ENCODE results near the gene FAM136A. TPM values are rescaled to one million over a fixed set of nuclear protein-coding genes. Genes with fewer than 3 reads are reported as not detected.

Gene FAM136A
- total RNA-seq, 1 donor from 2014 or later = 32.8 TPM

DNA sequence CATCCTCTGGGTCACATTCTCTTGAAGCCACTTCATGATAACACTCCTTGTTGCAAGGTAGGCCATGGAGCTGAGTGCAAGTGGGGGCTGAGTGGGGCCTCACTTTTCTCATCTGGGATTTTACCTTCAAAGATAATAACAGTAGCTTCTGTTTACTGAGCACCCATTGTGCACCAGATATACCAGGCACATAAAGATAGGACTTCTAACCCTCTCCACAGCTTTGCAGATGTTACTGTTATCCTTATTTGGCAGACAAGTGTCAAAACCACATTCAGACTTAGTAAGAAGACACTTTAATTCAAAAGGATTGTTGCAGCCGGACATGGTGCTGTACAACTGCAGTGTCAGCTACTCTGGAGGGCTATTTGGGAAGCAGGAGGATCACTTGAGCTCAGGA is 12.8 kb upstream of the FAM136A start:
- TF ChIP-seq EZH2 (IDR thresholded peaks at IDR 0.05; ENCODE audit: insufficient read depth, low read length) = no peak
- TF ChIP-seq, protein P1, sequence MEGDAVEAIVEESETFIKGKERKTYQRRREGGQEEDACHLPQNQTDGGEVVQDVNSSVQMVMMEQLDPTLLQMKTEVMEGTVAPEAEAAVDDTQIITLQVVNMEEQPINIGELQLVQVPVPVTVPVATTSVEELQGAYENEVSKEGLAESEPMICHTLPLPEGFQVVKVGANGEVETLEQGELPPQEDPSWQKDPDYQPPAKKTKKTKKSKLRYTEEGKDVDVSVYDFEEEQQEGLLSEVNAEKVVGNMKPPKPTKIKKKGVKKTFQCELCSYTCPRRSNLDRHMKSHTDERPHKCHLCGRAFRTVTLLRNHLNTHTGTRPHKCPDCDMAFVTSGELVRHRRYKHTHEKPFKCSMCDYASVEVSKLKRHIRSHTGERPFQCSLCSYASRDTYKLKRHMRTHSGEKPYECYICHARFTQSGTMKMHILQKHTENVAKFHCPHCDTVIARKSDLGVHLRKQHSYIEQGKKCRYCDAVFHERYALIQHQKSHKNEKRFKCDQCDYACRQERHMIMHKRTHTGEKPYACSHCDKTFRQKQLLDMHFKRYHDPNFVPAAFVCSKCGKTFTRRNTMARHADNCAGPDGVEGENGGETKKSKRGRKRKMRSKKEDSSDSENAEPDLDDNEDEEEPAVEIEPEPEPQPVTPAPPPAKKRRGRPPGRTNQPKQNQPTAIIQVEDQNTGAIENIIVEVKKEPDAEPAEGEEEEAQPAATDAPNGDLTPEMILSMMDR (IDR thresholded peaks at IDR 0.05; ENCODE audit: insufficient read depth, low read depth, low read length) = no peak

GRCh38 chr2:70312560-70312959 is 10.7 kb upstream of the FAM136A start:
- H3K36me3 Mint-ChIP-seq (ENCODE audit: low read depth, unreplicated experiment) = no peaks in the 10 kb centered on the region
- no peak for DNase-seq (ENCODE audit: low read depth)
- H3K4me3 ChIP-seq (ENCODE audit: insufficient read depth, low read depth, low read length) = no peak overlapping the region
- H3K9me3 Mint-ChIP-seq (ENCODE audit: unreplicated experiment) = peaks cover 2% of the 10 kb centered on the region
- H3K27ac ChIP-seq (ENCODE audit: low read depth, low read length) = no peak overlapping the region
- peaks cover 13% of the 10 kb centered on the region for H3K27me3 Mint-ChIP-seq (ENCODE audit: low read depth, unreplicated experiment)
- H3K9ac ChIP-seq (ENCODE audit: low read length) = no peak overlapping the region
- H3K4me3 Mint-ChIP-seq (ENCODE audit: unreplicated experiment) = no peak overlapping the region
- no peaks in the 10 kb centered on the region for H3K4me1 Mint-ChIP-seq (ENCODE audit: low read depth, unreplicated experiment)
- H3K79me2 ChIP-seq (ENCODE audit: insufficient read depth, low read length) = no peaks in the 10 kb centered on the region
- no peak overlapping the region for H2AFZ ChIP-seq (ENCODE audit: low read depth, low read length)
- no peaks in the 10 kb centered on the region for H3K4me1 ChIP-seq (ENCODE audit: insufficient read depth, low read length)
- no peaks in the 10 kb centered on the region for H3K9me3 ChIP-seq (ENCODE audit: insufficient read depth, low read depth, low read length)
- no peaks in the 10 kb centered on the region for H4K20me1 ChIP-seq (ENCODE audit: insufficient read depth, low read length)
- TF ChIP-seq, protein P1 (IDR thresholded peaks at IDR 0.05; ENCODE audit: insufficient read depth, low read depth, low read length) = no peak
- no peak for TF ChIP-seq EZH2 (IDR thresholded peaks at IDR 0.05; ENCODE audit: insufficient read depth, low read length)
- no peak for FAIRE-seq
- no peaks in the 10 kb centered on the region for H3K36me3 ChIP-seq (ENCODE audit: insufficient read depth, low read length)
- H3K27me3 ChIP-seq (ENCODE audit: insufficient read depth, low read length) = no peaks in the 10 kb centered on the region
- H3K4me2 ChIP-seq (ENCODE audit: low read length) = no peak overlapping the region
- no peak overlapping the region for H3K27ac Mint-ChIP-seq (ENCODE audit: unreplicated experiment)

More for the DNA sequence above, 12.8 kb upstream of the FAM136A start:
- Histone ChIP-seq H4K20me1 (ENCODE audit: insufficient read depth, low read length) (no peaks in the 10 kb centered on the region), H3K27ac (ENCODE audit: low read depth, low read length) (no peak overlapping the region), H2AFZ (ENCODE audit: low read depth, low read length) (no peak overlapping the region), H3K79me2 (ENCODE audit: insufficient read depth, low read length) (no peaks in the 10 kb centered on the region), H3K9ac (ENCODE audit: low read length) (no peak overlapping the region), H3K4me2 (ENCODE audit: low read length) (no peak overlapping the region), H3K9me3 (ENCODE audit: insufficient read depth, low read depth, low read length) (no peaks in the 10 kb centered on the region), H3K4me3 (ENCODE audit: insufficient read depth, low read depth, low read length) (no peak overlapping the region), H3K36me3 (ENCODE audit: insufficient read depth, low read length) (no peaks in the 10 kb centered on the region), H3K27me3 (ENCODE audit: insufficient read depth, low read length) (no peaks in the 10 kb centered on the region), H3K4me1 (ENCODE audit: insufficient read depth, low read length) (no peaks in the 10 kb centered on the region)
- H3K4me3 Mint-ChIP-seq (ENCODE audit: unreplicated experiment) = no peak overlapping the region
- no peaks in the 10 kb centered on the region for H3K4me1 Mint-ChIP-seq (ENCODE audit: low read depth, unreplicated experiment)
- peaks cover 6% of the 10 kb centered on the region for H3K9me3 Mint-ChIP-seq (ENCODE audit: unreplicated experiment)
- FAIRE-seq = no peak
- no peaks in the 10 kb centered on the region for H3K36me3 Mint-ChIP-seq (ENCODE audit: low read depth, unreplicated experiment)
- no peak overlapping the region for H3K27ac Mint-ChIP-seq (ENCODE audit: unreplicated experiment)
- DNase-seq (ENCODE audit: low read depth) = no peak
- peaks cover 28% of the 10 kb centered on the region for H3K27me3 Mint-ChIP-seq (ENCODE audit: low read depth, unreplicated experiment)

DNA sequence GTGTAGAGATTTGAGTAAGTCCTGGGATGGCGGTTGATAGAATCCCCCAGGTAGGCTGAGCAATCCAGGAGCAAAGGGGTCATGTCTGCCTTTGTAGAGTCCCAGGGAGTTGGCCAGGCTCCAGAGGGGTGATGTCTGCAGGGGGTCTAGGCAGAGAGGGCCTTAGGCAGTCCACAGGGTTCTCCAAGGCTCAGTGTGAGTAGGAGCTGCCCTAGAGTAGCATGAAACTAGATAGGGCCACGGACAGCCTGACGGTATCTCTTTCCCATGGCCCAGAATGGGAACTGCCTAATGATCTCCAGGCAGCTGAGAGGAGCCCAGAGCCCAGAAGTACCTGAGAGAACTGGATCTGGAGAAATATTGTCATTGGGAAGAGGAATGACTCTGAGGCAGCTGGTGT is 9.0 kb upstream of the FAM136A start:
- Mint-ChIP-seq H3K27ac (ENCODE audit: unreplicated experiment) (no peak overlapping the region), H3K9me3 (ENCODE audit: unreplicated experiment) (peaks cover 2% of the 10 kb centered on the region)

More for the DNA sequence above, 9.0 kb upstream of the FAM136A start:
- no peaks in the 10 kb centered on the region for H3K9me3 ChIP-seq (ENCODE audit: insufficient read depth, low read depth, low read length)
- H3K36me3 Mint-ChIP-seq (ENCODE audit: low read depth, unreplicated experiment) = no peaks in the 10 kb centered on the region
- no peak overlapping the region for H3K4me3 ChIP-seq (ENCODE audit: insufficient read depth, low read depth, low read length)
- H2AFZ ChIP-seq (ENCODE audit: low read depth, low read length) = no peak overlapping the region
- no peaks in the 10 kb centered on the region for H3K79me2 ChIP-seq (ENCODE audit: insufficient read depth, low read length)
- H3K27ac ChIP-seq (ENCODE audit: low read depth, low read length) = no peak overlapping the region
- no peaks in the 10 kb centered on the region for H4K20me1 ChIP-seq (ENCODE audit: insufficient read depth, low read length)
- no peaks in the 10 kb centered on the region for H3K4me1 Mint-ChIP-seq (ENCODE audit: low read depth, unreplicated experiment)
- TF ChIP-seq, protein P1 (IDR thresholded peaks at IDR 0.05; ENCODE audit: insufficient read depth, low read depth, low read length) = no peak
- TF ChIP-seq EZH2 (IDR thresholded peaks at IDR 0.05; ENCODE audit: insufficient read depth, low read length) = no peak
- FAIRE-seq (no peak), DNase-seq (ENCODE audit: low read depth) (no peak)
- no peaks in the 10 kb centered on the region for H3K4me1 ChIP-seq (ENCODE audit: insufficient read depth, low read length)
- H3K4me2 ChIP-seq (ENCODE audit: low read length) = no peak overlapping the region
- peaks cover 5% of the 10 kb centered on the region for H3K27me3 Mint-ChIP-seq (ENCODE audit: low read depth, unreplicated experiment)
- H3K4me3 Mint-ChIP-seq (ENCODE audit: unreplicated experiment) = no peak overlapping the region
- H3K36me3 ChIP-seq (ENCODE audit: insufficient read depth, low read length) = no peaks in the 10 kb centered on the region
- no peak overlapping the region for H3K9ac ChIP-seq (ENCODE audit: low read length)
- no peaks in the 10 kb centered on the region for H3K27me3 ChIP-seq (ENCODE audit: insufficient read depth, low read length)

Data from astrocyte (in vitro differentiated cells and primary cell).